ENCODE results near the gene WDR7.

- TF ChIP-seq FOXA1 (IDR thresholded peaks at IDR 0.05) (no peak), ZNF384 (IDR thresholded peaks at IDR 0.05) (no peak), FOXM1 (IDR thresholded peaks at IDR 0.05; ENCODE audit: borderline replicate concordance) (no peak), SP1 (IDR thresholded peaks at IDR 0.05) (no peak), ARNT (IDR thresholded peaks at IDR 0.05) (no peak), BHLHE40 (IDR thresholded peaks at IDR 0.05; ENCODE audit: borderline replicate concordance) (no peak), TARDBP (IDR thresholded peaks at IDR 0.05) (no peak), SUZ12 (IDR thresholded peaks at IDR 0.05) (no peak), ELF4 (IDR thresholded peaks at IDR 0.05) (no peak), LEF1 (IDR thresholded peaks at IDR 0.05; ENCODE audit: borderline replicate concordance) (no peak), CTBP1 (IDR thresholded peaks at IDR 0.05; ENCODE audit: borderline replicate concordance) (no peak), NFRKB (IDR thresholded peaks at IDR 0.05) (no peak), HDGF (IDR thresholded peaks at IDR 0.05; ENCODE audit: borderline replicate concordance) (no peak)
- TF ChIP-seq, protein P1, sequence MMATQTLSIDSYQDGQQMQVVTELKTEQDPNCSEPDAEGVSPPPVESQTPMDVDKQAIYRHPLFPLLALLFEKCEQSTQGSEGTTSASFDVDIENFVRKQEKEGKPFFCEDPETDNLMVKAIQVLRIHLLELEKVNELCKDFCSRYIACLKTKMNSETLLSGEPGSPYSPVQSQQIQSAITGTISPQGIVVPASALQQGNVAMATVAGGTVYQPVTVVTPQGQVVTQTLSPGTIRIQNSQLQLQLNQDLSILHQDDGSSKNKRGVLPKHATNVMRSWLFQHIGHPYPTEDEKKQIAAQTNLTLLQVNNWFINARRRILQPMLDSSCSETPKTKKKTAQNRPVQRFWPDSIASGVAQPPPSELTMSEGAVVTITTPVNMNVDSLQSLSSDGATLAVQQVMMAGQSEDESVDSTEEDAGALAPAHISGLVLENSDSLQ (IDR thresholded peaks at IDR 0.05), result no peak
Measured at GRCh38 chr18:56901919-56902318, 250.8 kb downstream of the WDR7 start.
